HG03571 (cell line): ENCODE results near the gene PSAPL1.

Experiments used
- ATAC-seq: cut with Tn5 transposase; IDR thresholded peaks from one replicate; pipeline ENCODE4 v1.9.1; 2021; ENCODE audit not compliant: unreplicated experiment

PSAPL1 gene

DNA sequence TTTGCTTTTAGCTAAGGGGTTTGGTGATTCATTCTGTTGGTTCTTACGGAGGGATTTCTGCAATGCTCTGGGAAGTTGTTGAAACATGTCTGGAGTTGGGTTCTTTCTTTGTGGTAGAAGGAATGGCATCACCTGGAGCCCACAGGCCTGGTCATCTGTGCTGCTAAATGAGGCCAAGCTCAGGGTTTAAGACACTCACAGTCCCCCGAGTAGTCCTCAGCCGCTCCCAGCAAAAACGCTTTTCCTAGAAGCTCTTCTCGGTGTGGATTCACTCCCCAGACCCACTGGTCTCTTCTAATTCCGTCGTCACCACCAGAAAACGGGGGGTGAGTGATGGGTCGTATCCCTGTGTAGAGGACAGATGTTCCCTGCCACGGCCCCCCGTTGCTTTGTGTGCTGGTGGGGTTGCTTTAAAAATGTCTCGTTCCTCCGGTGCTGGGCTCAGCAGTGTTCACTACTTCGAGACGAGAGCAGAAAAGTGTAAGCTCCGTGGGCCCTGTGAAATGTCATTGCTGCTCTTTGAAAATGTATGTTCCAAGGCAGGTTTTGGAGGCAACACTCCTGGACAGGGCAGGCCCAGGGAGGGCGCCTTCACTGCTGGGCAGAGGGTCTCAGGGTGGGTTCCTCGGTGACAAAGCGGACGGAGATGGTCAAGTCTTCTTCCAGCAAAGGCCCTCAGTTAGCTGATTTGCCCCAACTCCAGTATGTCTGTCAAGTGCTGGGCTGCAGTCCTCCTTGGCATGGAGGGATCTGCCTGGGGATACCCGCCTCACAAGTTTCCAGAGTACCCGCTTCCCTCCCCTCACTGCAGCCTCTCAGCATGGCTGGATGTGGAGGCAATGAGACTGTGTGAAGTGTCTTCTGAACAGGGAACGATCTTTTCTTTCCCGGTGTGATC, 37.3 kb downstream of the PSAPL1 start:
- ATAC-seq: no peak

DNA sequence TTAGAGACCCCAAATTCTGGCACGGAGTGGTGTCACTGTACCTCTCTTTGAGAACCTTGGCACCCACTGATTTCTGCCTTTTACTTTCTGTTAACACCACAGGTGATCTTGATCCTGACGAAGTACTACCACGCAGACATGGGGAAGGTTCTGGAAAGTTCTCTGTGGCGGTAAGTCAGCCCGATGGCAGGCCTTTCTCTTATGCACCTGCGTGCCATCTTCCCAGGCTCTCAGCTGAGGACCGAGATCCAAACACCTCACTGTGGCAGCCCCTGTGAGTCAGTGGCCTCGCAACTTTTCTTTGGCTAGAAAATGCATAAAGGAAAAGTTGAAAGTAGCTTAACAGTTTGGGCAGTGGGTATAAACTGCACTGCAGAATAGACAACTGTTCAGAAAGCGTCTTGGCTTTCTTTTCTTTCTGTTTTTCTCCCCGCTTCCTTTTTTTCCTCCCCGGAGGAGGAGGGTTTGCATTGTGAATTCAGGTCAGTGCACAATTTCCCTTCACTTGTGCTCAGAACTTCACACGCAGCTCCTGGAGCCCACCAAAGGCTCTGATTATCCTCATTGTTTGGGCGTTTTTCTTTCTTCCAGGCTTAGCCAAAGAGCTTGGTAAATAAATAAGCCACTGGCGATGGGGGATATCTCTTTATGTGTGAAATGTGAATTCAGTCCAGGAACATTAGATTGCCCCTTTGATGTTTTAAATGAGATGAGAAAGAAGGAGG, 38.4 kb downstream of the PSAPL1 start:
- no peak for ATAC-seq

DNA sequence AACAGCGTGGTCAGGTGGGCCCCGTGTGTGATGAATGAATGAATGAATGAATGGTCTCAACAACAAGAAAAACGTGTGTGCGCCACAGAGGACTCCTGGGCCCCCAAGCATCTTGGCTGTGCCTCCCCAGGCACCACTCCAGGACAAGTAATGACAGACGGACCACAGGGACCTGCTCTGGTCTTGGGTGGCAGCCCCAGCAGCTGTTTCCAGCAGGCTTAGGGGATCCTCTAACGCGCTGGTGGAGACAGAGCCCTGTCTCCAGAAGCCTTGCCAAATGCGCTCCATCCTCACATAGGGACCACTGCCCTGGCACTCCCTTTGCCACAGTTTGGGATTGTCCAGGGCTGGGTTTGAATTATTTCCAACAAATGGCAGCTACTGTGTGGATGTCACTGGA, 39.1 kb downstream of the PSAPL1 start:
- ATAC-seq: no peak

DNA sequence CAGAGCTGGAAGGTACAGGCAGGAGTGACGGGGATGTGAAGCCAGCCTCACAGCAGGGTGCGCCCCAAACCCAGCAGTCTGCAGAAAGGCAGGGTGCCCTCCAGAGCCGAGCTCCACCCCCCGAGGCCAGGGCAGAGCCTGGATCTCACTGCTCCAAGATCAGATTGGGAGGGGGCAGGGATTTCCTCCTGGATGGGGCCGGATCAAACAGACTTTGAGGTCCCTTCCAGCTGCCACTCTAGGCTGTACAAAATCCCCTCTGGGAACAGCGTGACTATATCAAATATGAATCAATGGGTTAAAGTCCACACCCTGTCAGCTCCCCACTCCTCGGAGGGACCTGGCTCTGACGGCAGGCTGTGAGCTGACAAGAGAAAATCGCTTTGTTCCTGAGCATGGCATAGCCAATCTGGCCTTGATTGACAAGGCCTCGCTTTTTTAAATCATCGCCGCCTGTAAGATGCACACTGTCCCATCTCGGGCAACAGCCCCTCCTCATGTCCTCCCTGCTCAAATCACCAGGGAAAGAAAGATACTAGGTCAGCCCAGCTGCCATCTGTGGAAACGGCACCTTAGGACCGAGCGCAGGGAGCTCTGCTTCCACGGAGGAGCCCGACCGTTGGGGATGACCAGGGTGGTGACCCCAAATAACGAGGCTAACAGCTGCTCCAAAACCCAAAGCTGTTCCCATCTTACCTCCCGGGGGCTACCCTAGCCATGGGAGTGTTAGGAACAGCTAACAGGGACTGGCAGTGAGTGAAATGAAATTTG, 39.9 kb downstream of the PSAPL1 start:
- no peak for ATAC-seq

DNA sequence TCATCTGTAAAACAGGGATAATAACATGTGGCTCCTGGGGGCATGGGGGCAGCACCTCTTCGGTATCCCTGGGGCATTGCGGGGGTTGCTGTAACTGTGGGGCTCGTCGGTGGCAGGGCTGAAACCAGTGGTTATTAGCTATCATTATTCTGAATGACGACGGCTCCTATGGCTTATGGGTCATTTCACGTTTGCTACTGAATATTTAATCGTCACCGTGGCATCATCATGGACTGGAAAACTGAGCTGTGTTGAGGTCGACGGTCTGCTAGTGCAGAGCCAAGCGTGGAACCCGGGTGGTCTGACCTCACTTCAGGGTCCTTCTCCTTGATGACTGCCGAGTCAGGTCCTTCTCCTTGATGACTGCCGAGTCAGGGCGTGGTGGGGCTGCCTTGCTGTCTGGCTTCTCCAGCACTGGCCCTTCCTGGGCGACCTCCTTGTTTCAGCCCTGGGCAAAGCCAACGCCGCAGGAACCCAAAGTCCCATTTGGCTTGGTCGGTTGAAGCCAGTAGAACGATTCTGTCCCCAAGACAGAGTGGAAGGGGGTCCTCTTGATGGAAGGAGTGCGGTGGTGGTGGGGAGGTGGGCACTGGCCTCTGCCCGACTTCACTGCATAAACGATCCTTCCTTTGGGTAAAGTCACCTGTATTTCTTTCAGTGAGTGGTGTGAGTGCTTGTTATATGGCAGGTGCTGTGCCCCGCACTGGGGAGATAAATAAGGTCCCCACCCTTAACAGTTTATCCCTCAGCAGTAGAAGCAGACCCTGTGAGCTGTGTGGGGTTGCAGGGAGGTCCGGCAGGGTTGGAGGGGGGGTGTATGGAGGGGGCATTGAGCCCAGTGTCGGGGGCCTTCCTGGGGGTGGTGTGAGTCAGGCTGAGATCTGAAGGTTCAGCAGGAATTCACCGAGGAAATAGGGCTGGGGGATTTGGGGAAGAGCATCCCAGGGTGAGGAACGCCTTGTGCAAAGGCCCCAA, 40.8 kb downstream of the PSAPL1 start:
- ATAC-seq: no peak

DNA sequence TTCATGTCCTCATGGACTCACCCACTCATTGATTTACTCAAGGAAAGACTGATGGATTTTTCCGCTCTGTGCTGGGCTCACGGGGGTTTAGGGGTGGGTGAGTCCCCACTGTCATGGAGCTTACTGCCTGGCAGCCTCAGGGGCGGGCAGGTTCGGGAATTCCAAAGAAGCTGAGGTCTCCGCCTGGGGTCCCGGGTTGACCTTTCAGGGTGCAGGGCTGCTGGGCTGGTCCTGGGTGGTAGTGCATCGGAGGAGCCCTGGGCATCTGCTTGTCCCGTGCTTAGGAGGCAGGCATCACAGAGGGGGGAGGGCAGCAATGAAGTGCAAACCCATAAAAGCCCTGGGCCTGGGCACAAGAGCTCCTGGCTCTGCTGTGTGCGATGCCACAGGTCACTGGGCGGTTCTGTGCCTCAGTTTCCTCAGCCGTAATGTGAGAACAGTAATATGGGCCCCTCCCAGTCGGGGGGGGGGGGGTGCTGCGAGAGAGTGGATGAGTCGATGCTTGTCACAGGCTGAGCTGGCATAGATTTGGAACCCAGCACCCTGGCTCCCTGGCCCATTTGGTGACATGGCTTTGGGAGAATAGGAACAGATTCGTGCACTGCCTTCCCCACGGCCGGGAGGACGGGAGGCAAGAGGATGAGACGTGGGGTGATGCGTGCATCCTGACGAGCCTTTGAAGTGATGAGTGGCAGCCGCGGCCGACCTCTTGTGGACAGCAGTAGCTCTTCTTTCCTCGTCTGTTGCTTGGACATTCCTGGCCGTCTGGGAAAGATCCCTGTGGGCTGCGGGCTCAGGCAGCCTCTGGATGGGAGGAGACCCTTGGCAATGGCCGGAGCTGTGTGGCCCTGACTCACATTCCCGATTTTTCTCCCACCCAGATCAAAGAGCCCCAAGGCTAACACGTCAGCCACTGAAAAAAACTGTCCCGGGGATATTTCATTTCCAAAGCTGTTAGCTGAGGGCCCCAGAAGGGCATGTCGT, 42.0 kb downstream of the PSAPL1 start:
- ATAC-seq: no peak

DNA sequence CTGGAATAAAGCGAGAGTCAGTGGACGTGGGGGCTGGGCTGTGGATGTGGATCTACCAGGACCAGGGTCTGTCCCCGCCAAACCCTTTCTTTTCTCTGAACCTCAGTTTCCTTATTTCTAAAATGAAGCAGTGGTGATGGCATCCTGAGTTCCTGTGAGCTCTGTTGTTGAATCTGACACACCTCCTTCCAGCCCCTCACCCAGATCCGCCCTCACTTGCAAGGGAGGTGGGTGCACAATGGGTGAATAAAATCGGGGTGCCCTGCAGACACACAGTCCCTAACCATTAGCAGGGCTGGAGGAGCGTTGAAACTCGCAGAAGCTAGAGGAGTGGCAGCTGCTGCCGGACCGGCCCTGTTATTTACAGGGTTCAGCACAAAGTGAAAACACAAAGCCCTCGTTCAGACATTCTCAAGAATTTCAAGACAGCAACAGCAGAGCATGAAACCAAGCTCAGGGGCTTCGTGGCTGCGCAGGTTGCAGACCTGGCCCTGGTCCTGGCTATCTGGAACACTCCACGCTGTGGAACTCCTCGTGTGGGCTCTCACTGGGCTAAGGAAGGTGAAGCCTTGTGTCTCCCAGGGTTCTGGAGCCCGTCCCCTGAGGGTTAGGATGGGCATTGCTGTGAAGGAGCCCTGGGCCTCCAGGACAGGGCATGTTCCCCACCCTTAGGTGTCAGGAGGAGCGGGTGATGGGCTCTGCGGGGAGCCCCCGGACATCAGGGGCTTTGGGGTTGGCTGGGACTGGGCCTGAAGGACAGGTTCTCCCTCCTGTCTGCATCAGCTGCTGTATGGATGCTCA, 42.9 kb downstream of the PSAPL1 start:
- no peak for ATAC-seq

DNA sequence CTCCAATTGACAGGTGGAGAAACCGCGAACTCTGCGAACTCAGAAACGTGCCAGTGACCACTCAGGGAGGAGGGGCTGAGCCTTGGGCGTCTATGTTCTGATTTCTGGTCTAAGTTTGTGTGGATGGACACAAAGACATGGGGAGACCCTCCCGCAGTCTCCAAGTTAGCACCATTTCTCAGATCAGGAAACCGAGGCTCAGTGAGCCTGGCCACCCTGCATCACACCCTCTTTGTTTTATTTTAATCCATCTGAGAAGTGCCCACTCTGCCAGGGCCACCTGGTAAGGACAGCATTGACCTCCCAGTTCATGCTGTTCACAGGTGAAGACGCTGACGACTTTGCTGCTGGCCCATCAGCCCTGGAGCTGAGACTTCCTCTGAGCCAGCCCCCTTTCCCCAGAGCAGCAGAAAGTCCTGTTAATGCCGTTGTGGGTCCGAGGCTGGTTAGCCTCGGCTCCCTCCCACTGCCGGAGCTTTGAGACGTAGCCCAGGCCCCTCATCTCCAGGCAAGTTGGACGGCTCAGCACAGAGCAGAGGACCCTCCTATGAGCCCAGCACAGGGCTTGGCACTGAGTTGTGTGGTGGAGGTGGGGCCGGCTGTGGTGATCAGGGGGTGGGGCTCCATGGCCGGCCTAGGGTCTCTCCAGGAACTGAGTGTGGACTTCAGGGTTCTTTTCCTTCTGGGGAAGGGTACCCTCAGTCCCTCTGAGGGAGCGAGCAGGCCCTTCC, 43.7 kb downstream of the PSAPL1 start:
- ATAC-seq: no peak

DNA sequence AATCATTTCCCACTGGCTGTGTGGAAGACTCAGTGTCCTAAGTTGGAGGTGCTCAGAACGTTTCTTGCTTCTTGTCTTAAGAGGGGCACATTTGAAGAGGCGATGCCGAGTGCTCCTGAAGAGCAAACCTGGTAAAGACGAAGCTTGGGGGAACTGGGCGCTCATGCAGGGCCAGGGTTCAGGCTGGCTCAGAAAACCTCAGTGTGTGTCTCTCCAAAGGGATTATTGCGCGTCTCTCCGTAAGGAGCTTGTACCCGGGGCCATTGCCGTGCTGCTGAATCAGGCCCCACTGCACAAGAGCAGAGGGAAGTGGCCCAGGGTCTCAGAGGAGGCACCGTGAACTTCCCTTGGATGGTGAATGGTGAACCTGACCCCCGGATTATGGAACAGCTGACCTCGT, 44.4 kb downstream of the PSAPL1 start:
- ATAC-seq: no peak

DNA sequence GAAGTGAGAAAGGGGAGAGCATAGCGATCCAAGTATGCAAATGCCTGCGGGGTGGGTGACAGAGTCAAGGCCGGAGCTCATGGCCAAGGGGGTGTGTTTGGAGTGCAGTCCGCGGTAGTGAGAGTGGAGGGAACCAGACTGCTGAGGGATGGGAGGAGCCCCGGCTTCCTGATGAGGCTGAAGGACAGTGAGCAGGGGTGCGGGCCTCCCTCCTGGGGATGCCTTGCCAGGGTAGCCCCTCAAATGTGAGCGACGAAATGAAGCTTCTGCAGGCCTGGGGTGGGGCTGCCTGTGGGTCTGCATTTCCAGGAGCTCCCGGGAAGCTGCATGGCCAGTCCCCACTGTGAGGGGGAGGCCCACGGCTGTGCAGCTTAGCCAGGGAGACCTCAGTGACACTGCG, 45.0 kb downstream of the PSAPL1 start:
- no peak for ATAC-seq

DNA sequence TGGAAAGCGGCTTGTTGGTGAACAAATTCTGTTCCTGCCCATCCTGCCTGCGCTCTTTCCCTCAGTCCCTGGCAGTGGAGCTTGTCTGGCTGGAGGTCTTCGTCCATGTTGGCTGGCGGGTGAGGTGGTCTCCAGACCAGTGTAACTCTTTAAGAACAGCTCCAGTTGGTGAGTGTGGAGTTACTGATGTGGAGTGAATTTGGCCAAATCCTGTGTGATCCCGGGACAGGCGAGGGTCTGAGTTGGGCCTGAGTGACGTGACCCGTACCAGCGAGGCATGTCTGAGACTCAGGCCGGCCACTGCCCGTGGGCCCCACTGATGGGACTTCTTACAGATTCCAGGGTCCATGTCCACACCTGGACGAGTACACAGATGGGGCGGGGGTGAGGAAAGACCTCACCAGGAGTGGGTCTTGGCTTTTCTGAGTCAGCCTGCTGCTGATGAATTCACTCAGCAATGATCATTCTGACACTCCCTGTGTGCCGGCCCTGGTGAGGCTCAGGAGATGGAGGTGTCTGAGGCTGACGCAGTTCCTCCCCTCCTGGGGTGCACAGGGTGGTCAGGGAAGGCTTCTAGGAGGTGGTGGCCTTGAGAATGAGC, 45.5 kb downstream of the PSAPL1 start:
- no peak for ATAC-seq

DNA sequence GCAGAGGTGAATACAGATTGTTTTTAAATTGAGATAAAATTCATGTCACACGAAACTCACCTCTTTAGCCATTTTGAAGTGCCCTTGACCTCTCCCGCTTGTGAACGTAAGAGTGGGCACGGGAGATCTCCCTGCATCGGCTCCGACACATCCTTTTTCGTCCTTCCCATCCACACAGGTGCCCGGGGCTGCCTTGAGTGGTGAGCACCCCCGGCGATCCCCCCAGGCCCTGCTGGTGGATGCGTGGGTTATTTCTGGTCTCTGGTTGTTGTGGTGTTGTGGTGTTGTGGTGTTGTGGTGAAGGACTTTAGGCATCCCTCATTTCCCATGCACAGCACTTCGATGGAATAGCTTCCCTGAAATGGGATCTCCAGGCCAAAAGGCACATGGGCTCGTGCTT, 46.1 kb downstream of the PSAPL1 start:
- ATAC-seq: no peak

DNA sequence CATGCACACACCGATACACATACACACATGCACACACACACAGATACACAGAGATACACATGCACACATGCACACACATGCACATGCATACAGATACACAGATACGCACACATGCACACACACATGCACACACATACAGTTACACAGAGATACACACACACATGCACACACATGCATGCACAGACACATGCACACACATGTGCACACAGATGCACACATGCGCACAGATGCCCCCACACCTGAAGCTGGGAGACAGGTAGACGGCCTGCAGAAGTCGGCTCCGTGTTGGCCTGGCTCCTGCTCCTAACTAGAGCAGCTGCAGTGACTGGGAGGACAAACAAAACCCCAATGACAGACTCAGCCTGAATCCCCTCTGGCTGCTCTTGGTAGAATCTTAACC, 46.8 kb downstream of the PSAPL1 start:
- no peak for ATAC-seq

DNA sequence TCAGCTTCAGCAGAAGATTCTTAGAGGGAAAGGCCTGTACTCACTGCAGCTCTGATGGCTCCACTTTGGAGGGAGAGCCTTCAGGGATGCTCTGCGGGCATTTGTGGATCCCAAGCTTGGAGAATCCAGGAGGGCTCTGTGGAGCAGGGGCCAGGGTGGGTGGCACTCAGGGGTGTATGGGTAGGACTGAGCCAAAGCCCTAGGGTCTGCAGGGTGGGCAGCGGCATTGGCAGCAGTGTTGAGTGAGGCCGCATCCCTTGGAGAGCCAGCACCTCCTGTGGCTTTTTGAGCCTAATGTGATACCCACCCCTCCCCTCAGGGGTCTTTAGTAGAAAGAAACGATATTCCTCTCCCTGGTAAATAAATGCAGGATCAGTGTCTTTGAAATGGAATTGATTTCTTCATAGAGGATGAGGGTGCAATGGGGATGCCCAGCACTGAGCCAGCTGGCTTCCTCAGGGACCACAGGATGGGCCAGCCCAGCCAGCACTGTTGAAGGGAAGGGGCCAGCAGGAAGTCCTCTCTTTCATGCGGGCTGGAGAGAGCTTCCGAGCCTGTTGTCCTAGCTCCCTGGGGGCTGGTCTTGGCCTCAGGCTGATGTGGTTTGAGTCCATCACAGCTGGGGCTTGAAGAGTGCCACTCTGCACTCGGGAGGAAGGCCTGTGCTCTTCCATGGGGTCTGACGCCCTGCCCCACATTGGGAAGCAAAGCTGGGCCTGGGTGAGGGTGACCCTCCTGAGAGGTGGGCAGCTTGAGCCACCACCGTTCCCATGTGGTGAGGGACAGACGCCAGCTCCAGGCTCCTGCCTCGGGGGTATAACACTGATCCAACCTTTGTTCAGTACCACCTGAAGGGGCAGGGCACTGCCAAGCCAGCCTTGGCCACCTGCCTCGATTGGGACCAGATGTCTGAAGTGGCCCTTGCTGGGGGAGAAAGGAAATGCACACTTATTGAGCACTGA, 49.5 kb downstream of the PSAPL1 start:
- ATAC-seq: no peak

DNA sequence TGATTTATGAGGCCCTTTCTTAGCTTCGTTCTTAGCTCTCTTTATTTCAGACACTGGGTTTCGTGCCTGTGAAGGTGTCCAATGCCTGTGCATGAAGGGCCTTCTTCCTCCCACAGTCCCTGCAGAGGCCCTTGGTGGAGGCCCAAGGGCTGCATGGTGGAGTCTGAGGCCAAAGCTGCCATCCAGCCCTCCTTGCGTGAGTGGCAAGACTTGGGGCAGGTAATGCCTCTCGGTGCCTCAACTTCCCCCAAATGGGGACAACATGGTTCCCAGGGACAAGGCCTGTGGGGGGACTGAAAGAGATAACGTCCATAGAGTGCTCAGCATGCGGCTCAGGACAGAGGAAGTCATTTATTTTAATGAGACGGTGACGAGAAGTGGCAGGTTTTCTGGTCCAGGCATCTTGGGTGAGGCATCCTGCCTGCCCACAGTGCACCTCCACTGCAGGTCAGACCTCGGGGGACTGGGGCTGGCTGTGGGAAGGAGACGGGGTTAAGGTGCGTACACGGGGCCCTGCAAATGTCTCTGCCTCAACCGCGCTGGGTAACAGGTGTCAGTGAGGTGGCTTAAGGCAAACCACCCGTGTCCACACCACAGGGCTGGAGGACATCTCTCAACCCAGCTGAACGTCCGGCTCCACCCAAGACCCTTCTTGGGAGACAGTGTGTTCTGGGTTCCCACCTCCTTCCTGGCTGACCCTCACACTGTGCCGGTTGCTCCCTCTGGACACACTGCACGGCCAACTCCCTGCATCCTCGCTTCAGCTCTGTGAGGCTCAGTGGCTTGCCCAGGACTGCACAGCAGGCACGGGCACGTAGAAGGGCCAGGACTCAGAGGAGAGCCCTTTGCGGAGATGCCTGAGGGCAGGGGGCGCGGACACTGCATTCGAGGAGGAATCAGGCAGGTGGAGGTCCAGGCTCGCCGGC, 50.5 kb downstream of the PSAPL1 start:
- no peak for ATAC-seq
